BJ (cell line): ENCODE measurements around the gene DHCR7. TPM values are rescaled to one million over a fixed set of nuclear protein-coding genes. Genes with fewer than 3 reads are reported as not detected.

Experiments used
- CTCF ChIA-PET: fragments of 350-600 bp; formaldehyde crosslinking; extraction: SDS; loops from one replicate; lab custom pipeline; 2021; ENCODE audit warnings: antibody characterized with exemption, inconsistent platforms; lab: Yijun Ruan, JAX
- POLR2A ChIA-PET: fragments of 300-600 bp; sonication (Branson Sonifier 250); formaldehyde crosslinking; extraction: SDS; loops from one replicate; lab custom pipeline; 2021; ENCODE audit warnings: antibody characterized with exemption; lab: Charles Lee
- DNase-seq: peaks from one replicate; pipeline ENCODE4 v3.0.0-alpha.2; 2011; ENCODE audit warnings: low read depth
- H3K27me3 ChIP-seq: 2 replicates; pipeline ENCODE4 v1.6.0; 2011; ENCODE audit warnings: low read length; ENCODE audit not compliant: control insufficient read depth, insufficient read depth
- H3K36me3 ChIP-seq: 2 replicates; pipeline ENCODE4 v1.5.1; 2011; ENCODE audit warnings: low read length; ENCODE audit not compliant: control insufficient read depth, insufficient read depth
- H3K4me3 ChIP-seq: 2 replicates; pipeline ENCODE4 v1.5.1; 2011; ENCODE audit warnings: low read depth, mild to moderate bottlenecking, control low read depth, low read length
- polyA plus RNA-seq: library from polyadenylated mRNA; depleted of rRNA; stranded (reverse); fragments of >200 nt; gene quantifications from 2 replicates; pipeline ENCODE4 v1.2.3, GENCODE V29; 2011
- TF ChIP-seq, protein P1 (sequence below): IDR thresholded peaks from 2 replicates; pipeline ENCODE4 v1.5.1; 2011; ENCODE audit warnings: low read depth, mild to moderate bottlenecking, control low read depth, inconsistent platforms, low read length, moderate library complexity; ENCODE audit not compliant: insufficient read depth

The DHCR7 gene
- polyA plus RNA-seq, 1 experiment, result 61.1 TPM

DNA sequence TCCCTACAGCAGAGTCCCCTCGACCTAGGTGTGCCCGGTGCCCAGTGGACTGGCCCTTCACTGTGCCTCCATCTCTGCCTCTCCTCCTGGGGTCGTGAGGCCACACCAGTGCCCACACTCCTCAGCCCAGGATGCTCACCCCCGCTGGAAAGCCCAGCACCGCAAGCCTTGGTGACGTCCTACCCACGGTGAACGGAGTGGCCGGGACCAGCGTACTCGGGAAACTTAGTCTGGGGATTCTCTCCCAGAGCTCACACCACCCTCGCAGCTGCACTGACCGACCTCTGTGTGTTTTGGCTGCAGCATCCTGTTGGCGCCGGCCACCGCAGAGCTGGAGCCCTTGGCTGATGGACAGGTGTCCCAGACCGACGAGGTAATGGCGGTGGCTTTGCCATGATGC, 43.3 kb upstream of the DHCR7 start:
- CTCF ChIA-PET, result no interaction called here
- DNase-seq, result no peak
- POLR2A ChIA-PET, result no interaction called here
- Histone ChIP-seq H3K27me3 (no peaks in the 10 kb centered on the region), H3K36me3 (peaks cover 32% of the 10 kb centered on the region), H3K4me3 (no peak overlapping the region)
- TF ChIP-seq, protein P1, sequence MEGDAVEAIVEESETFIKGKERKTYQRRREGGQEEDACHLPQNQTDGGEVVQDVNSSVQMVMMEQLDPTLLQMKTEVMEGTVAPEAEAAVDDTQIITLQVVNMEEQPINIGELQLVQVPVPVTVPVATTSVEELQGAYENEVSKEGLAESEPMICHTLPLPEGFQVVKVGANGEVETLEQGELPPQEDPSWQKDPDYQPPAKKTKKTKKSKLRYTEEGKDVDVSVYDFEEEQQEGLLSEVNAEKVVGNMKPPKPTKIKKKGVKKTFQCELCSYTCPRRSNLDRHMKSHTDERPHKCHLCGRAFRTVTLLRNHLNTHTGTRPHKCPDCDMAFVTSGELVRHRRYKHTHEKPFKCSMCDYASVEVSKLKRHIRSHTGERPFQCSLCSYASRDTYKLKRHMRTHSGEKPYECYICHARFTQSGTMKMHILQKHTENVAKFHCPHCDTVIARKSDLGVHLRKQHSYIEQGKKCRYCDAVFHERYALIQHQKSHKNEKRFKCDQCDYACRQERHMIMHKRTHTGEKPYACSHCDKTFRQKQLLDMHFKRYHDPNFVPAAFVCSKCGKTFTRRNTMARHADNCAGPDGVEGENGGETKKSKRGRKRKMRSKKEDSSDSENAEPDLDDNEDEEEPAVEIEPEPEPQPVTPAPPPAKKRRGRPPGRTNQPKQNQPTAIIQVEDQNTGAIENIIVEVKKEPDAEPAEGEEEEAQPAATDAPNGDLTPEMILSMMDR, result no peak

DNA sequence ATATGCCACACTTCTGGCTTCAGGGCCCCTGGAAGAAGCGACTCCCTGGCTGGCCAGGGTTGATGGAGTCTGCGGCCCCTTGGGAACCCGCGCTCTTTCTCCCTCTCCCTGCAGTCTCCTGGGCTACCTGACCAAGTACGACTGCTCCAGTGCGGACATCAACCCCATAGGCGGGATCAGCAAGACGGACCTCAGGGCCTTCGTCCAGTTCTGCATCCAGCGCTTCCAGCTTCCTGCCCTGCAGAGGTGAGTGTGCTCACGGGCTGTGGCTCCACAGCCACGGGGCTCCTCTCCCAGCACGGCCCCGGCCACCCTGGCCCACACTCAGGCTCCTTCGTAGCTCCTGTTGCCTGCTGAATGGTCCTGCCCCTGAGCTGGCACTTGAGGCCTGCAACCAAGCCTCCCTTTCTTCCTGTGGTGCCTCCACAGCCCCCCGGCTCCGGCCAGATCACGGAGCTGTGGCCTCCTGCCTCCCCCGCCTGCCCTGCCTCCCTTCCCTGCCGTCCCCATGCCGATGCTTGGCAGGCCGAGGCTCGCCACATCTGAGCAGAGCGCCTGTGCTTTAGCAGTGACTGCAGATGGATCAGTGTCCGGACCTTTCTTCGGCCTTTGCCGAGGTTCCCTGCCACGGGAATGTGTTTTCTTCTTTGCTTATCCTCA, 42.7 kb upstream of the DHCR7 start:
- DNase-seq, result no peak
- no peak overlapping the region for H3K4me3 ChIP-seq
- TF ChIP-seq, protein P1, result no peak
- H3K36me3 ChIP-seq, result peaks cover 33% of the 10 kb centered on the region
- ChIA-PET POLR2A (no interaction called here), CTCF (no interaction called here)
- no peaks in the 10 kb centered on the region for H3K27me3 ChIP-seq

DNA sequence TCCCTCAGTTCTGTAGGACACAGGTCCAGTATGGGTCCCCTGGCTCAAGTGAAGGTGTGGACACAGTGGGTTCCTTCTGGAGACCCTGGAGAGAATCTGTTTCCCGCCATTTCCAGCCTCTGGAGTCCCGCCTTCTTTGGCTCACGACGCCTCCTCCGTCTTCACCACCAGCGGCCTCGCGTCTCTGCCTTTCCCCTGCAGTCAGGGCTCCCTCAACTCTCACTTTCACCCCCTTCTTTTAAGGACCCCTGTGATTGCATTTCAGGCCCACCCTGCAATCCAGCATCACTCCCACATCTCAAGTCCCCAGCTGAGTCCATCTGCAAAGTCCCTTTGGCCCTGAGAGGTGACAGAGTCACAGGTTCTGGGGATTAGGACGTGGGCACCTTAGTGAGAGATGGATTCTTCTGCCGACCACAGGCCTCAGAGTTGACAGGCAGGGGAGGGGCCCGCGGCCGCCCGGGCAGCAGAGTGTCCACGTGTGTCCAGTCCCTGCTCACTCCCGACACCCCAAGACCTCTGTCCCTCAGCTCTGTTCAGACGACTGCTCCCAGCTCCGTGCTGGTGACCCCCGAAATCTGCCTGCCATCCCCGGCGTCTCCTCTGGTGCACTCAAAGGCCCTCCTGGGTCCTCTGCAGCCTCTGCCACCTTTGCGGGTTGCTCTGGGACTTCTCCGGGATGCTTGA, 42.0 kb upstream of the DHCR7 start:
- ChIA-PET POLR2A (no interaction called here), CTCF (no interaction called here)
- Histone ChIP-seq H3K36me3 (peaks cover 32% of the 10 kb centered on the region), H3K4me3 (no peak overlapping the region), H3K27me3 (no peaks in the 10 kb centered on the region)
- TF ChIP-seq, protein P1, result no peak
- DNase-seq, result no peak

DNA sequence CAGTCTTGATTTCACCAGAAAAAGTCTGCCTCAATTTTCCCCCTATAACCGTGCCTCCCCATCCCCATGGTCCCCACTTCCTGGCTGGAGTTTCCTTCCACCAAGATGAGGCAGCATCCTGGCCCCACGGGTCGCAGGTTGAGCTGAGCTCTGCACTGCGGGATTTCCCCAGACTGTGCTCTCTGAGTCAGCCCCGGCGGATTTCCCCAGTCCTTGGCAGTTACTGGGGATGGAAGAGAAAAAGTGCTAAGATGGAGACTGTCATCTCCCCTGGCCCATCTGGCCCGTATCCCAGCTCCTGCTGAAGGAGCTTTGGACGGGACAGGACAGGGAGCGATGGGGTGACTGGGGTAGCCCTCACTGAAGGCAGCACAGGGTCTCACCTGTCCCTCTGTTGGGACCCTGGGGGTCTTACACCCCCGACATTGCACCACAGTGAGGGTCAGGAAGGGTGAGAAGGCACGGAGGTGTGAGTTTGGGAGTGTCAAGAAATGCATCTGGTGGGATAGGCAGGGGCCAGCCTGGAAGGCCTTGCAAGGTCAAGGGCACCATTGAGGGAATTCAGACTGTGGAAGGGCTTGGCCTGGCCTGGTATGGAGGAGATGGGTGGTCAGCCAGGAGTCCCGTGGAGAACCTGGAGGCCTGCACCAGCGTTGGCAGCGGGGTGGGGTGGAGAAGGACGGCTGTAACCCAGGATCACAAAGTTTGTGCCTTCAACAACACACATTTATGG, 41.3 kb upstream of the DHCR7 start:
- H3K36me3 ChIP-seq, result peaks cover 38% of the 10 kb centered on the region
- CTCF ChIA-PET, result no interaction called here

More for the DNA sequence above, 41.3 kb upstream of the DHCR7 start:
- no peak overlapping the region for H3K4me3 ChIP-seq
- DNase-seq, result no peak
- TF ChIP-seq, protein P1, result no peak
- H3K27me3 ChIP-seq, result no peaks in the 10 kb centered on the region
- POLR2A ChIA-PET, result no interaction called here
